Measurements from ENCODE around the gene KDM5C. TPM values are rescaled to one million over a fixed set of nuclear protein-coding genes. Genes with fewer than 3 reads are reported as not detected.

KDM5C gene
- total and polyA plus RNA-seq, 9 of the 15 experiments (the other 6 are each of a cell fraction or from before 2014, with no cell fraction given), result 0.62 to 136 (median 52.4) TPM

- TF ChIP-seq BCLAF1 (IDR thresholded peaks at IDR 0.05; ENCODE audit: borderline replicate concordance in 1 of 2, control insufficient read depth in 1 of 2, low read depth in 2 of 2, low read length in 1 of 2) (no peak), ZNF79 (CRISPR knock-in tag; IDR thresholded peaks at IDR 0.05; ENCODE audit: low read depth) (no peak), FIP1L1 (IDR thresholded peaks at IDR 0.05; ENCODE audit: low read depth, low read length, poor library complexity, severe bottlenecking) (no peak), CTCF (IDR thresholded peaks at IDR 0.05 in 2 of 3, conservative IDR thresholded peaks at IDR 0.05 in 1 of 3; ENCODE audit: insufficient read depth in 2 of 3, low read depth in 1 of 3, low read length in 3 of 3) (peak; percentile 24 to 59 (median 50); a peak in 4 of 6 replicates), CHD4 (IDR thresholded peaks at IDR 0.05; ENCODE audit: insufficient read depth, insufficient replicate concordance, low read depth, low read length, poor library complexity, severe bottlenecking) (no peak), FOXK2 (conservative IDR thresholded peaks at IDR 0.05 in 1 of 2, IDR thresholded peaks at IDR 0.05 in 1 of 2; ENCODE audit: low read depth in 2 of 2) (peak in 1 of 2 experiments; percentile 33; a peak in 1 of 4 replicates), ZNF354B (CRISPR knock-in tag; IDR thresholded peaks at IDR 0.05) (no peak), SRF (CRISPR knock-in tag; IDR thresholded peaks at IDR 0.05) (no peak), CUX1 (CRISPR knock-in tag; IDR thresholded peaks at IDR 0.05) (no peak), HDAC8 (tag; IDR thresholded peaks at IDR 0.05) (no peak)
These were observed 34.5 kb downstream of the KDM5C start (continued) for GRCh38 chrX:53190363-53190960.
